ENCODE results near the gene CD72.
A peak's percentile ranks its signal among the peaks of the same experiment; 100 is the strongest.

The CD72 gene

GRCh38 chr9:35646533-35647265, 28.5 kb upstream of the CD72 start (continued):
- TF ChIP-seq ZNF629 (tag by site-specific recombination; IDR thresholded peaks at IDR 0.05), result peak; percentile 54
- TF ChIP-seq ZNF76 (tag by site-specific recombination; IDR thresholded peaks at IDR 0.05; ENCODE audit: borderline replicate concordance, low read depth), result peak; percentile 87; the same call in 1 of the 2 replicates
- no peak for TF ChIP-seq ZNF768 (tag by site-specific recombination; IDR thresholded peaks at IDR 0.05)
- TF ChIP-seq ZNF792 (tag by site-specific recombination; IDR thresholded peaks at IDR 0.05), result no peak
- no peak for TF ChIP-seq ZNF112 (tag by site-specific recombination; IDR thresholded peaks at IDR 0.05)
- no peak for TF ChIP-seq ZNF518A (tag by site-specific recombination; conservative IDR thresholded peaks at IDR 0.05; ENCODE audit: low read depth)
- TF ChIP-seq ZBTB48 (tag by site-specific recombination; IDR thresholded peaks at IDR 0.05), result peak; percentile 82
- no peak for TF ChIP-seq ZNF621 (tag by site-specific recombination; IDR thresholded peaks at IDR 0.05)
- TF ChIP-seq KLF7 (tag by site-specific recombination; IDR thresholded peaks at IDR 0.05; ENCODE audit: borderline replicate concordance), result no peak
- TF ChIP-seq ZFP41 (tag by site-specific recombination; IDR thresholded peaks at IDR 0.05; ENCODE audit: borderline replicate concordance), result no peak
- TF ChIP-seq ZNF140 (tag by site-specific recombination; IDR thresholded peaks at IDR 0.05), result no peak
- TF ChIP-seq ZBTB44 (tag by site-specific recombination; IDR thresholded peaks at IDR 0.05), result 0 out of 2 replicates have a peak, but pooled peaks have one; percentile 31
- TF ChIP-seq ZNF777 (tag by site-specific recombination; IDR thresholded peaks at IDR 0.05; ENCODE audit: borderline replicate concordance), result 0 out of 2 replicates have a peak, but pooled peaks have one; percentile 71
- TF ChIP-seq IKZF3 (tag by site-specific recombination; IDR thresholded peaks at IDR 0.05), result no peak
- no peak for TF ChIP-seq ZNF670 (tag by site-specific recombination; IDR thresholded peaks at IDR 0.05; ENCODE audit: low read depth)
- no peak for TF ChIP-seq ZNF148 (tag by site-specific recombination; IDR thresholded peaks at IDR 0.05; ENCODE audit: borderline replicate concordance)
- TF ChIP-seq MEIS1 (CRISPR knock-in tag; IDR thresholded peaks at IDR 0.05; ENCODE audit: borderline replicate concordance), result no peak
- TF ChIP-seq ZBTB26 (tag by site-specific recombination; optimal IDR thresholded peaks at IDR 0.05), result peak; percentile 54
- no peak for TF ChIP-seq ZNF174 (tag by site-specific recombination; IDR thresholded peaks at IDR 0.05)
- TF ChIP-seq ZBTB17 (tag by site-specific recombination; IDR thresholded peaks at IDR 0.05), result peak; percentile 65
- TF ChIP-seq TRIM28 (IDR thresholded peaks at IDR 0.05; ENCODE audit: borderline replicate concordance, low read length), result no peak
- TF ChIP-seq SP2 (tag by site-specific recombination; IDR thresholded peaks at IDR 0.05), result peak; percentile 71
- TF ChIP-seq ZNF335 (tag by site-specific recombination; conservative IDR thresholded peaks at IDR 0.05), result peak; percentile 89
- TF ChIP-seq ZNF133 (tag by site-specific recombination; IDR thresholded peaks at IDR 0.05), result no peak

Data from HEK293 (cell line).